H1 (cell line): ENCODE measurements around the gene DCLK1. TPM values are rescaled to one million over a fixed set of nuclear protein-coding genes. Genes with fewer than 3 reads are reported as not detected.

Experiments used
- CTCF ChIA-PET: fragments of 300-600 bp; sonication (Branson Sonifier 250); formaldehyde crosslinking; loops from one replicate; lab custom pipeline; 2021; ENCODE audit not compliant: partially characterized antibody; lab: Charles Lee
- POLR2A ChIA-PET: fragments of 300-600 bp; sonication (Branson Sonifier 250); formaldehyde crosslinking; loops from one replicate; lab custom pipeline; 2021; ENCODE audit warnings: inconsistent platforms; ENCODE audit not compliant: partially characterized antibody; lab: Charles Lee
- DNase-seq, 2 experiments: peaks; one replicate each; pipeline versions ENCODE4 v3.0.0 to v3.0.0-alpha.2; 2010 to 2022; ENCODE audit warnings: low spot score in 2 of 2, low read depth in 1 of 2, mixed read lengths in 1 of 2
- FAIRE-seq: peaks from 2 replicates; lab custom pipeline; 2011; peaks lifted over from hg19 to GRCh38; lab: Jason Lieb, UNC
- H2AFZ ChIP-seq: 2 replicates; pipeline ENCODE4 v1.8.1; 2012; ENCODE audit warnings: low read length, inconsistent platforms
- H2AK5ac ChIP-seq: 2 replicates; pipeline ENCODE4 v1.6.1; 2013; ENCODE audit warnings: low read depth, low read length
- H2BK120ac ChIP-seq: replicated peaks from 2 replicates; pipeline ENCODE3; 2013; ENCODE audit warnings: low read depth, low read length, inconsistent platforms
- H2BK12ac ChIP-seq: 2 replicates; pipeline ENCODE4 v1.6.1; 2013; ENCODE audit warnings: low read depth, low read length
- H2BK15ac ChIP-seq: 2 replicates; pipeline ENCODE4 v1.6.1; 2013; ENCODE audit warnings: low read length
- H2BK20ac ChIP-seq: 2 replicates; pipeline ENCODE4 v1.6.1; 2013; ENCODE audit warnings: low read length
- H2BK5ac ChIP-seq: 2 replicates; pipeline ENCODE4 v1.6.1; 2013; ENCODE audit warnings: low read depth, low read length
- H3K14ac ChIP-seq: 2 replicates; pipeline ENCODE4 v1.6.1; 2013; ENCODE audit warnings: inconsistent platforms; ENCODE audit not compliant: insufficient read length
- H3K18ac ChIP-seq: 2 replicates; pipeline ENCODE4 v1.6.1; 2013; ENCODE audit warnings: low read length; ENCODE audit errors: extremely low read depth
- H3K23ac ChIP-seq: 2 replicates; pipeline ENCODE4 v1.6.1; 2013; ENCODE audit warnings: inconsistent platforms; ENCODE audit not compliant: insufficient read length
- H3K23me2 ChIP-seq: 2 replicates; pipeline ENCODE4 v1.6.1; 2013; ENCODE audit warnings: low read depth, low read length
- H3K27ac ChIP-seq: 2 replicates; pipeline ENCODE4 v1.6.1; 2011; ENCODE audit warnings: low read depth, low read length, inconsistent platforms
- H3K27me3 ChIP-seq, 4 experiments: replicated peaks in 1 of 4; 1 replicate in 1 of 4; 2 replicates in 3 of 4; pipeline versions ENCODE4 v1.6.1 to v1.8.1; 2011 to 2013; ENCODE audit warnings: low read length in 3 of 4, mild to moderate bottlenecking in 3 of 4, inconsistent platforms in 2 of 4, mixed read lengths in 2 of 4, moderate library complexity in 1 of 4; ENCODE audit not compliant: control insufficient read depth in 3 of 4, insufficient read depth in 3 of 4; ENCODE audit errors: extremely low read depth in 1 of 4
- H3K36me3 ChIP-seq, 4 experiments: 2 replicates each; pipeline versions ENCODE4 v1.6.1 to v1.8.1; 2011 to 2013; ENCODE audit warnings: mild to moderate bottlenecking in 4 of 4, low read length in 3 of 4, moderate library complexity in 2 of 4, control low read depth in 1 of 4, inconsistent platforms in 1 of 4; ENCODE audit not compliant: insufficient read depth in 4 of 4, control insufficient read depth in 2 of 4
- H3K4ac ChIP-seq: replicated peaks from 2 replicates; pipeline ENCODE3; 2013; ENCODE audit warnings: low read length, low read depth, mixed read lengths, inconsistent platforms; ENCODE audit not compliant: insufficient read length
- H3K4me1 ChIP-seq, 4 experiments: replicated peaks in 1 of 4; 1 replicate in 1 of 4; 2 replicates in 3 of 4; pipeline versions ENCODE4 v1.6.1 to v1.8.1; 2011 to 2013; ENCODE audit warnings: low read length in 3 of 4, inconsistent platforms in 2 of 4, mixed read lengths in 1 of 4; ENCODE audit not compliant: insufficient read depth in 4 of 4, control insufficient read depth in 3 of 4
- H3K4me2 ChIP-seq, 2 experiments: 2 replicates each; pipeline versions ENCODE4 v1.6.1 to v1.8.1; 2011 to 2013; ENCODE audit warnings: low read depth in 2 of 2, low read length in 2 of 2, control low read depth in 1 of 2, inconsistent platforms in 1 of 2, mild to moderate bottlenecking in 1 of 2; ENCODE audit not compliant: insufficient read depth in 1 of 2
- H3K4me3 ChIP-seq, 4 experiments: fragments of 200-600, 300-600 bp in 1 of 4; sonication (generic), shearing (Covaris generic), sonication (Bioruptor Twin) in 1 of 4; 2 replicates each; pipeline versions ENCODE4 v1.5.1 to v1.8.1; 2011 to 2016; ENCODE audit warnings: low read length in 4 of 4, low read depth in 3 of 4, control low read depth in 2 of 4, inconsistent platforms in 2 of 4, mild to moderate bottlenecking in 2 of 4, mixed read lengths in 1 of 4, moderate library complexity in 1 of 4; ENCODE audit not compliant: insufficient read depth in 2 of 4; ENCODE audit errors: extremely low read depth in 1 of 4
- H3K56ac ChIP-seq: replicated peaks from 2 replicates; pipeline ENCODE3; 2013; ENCODE audit warnings: low read depth, mild to moderate bottlenecking, mixed read lengths, low read length, inconsistent platforms; ENCODE audit not compliant: insufficient read length
- H3K79me1 ChIP-seq: 2 replicates; pipeline ENCODE4 v1.6.1; 2013; ENCODE audit warnings: low read depth, low read length, control low read depth
- H3K79me2 ChIP-seq, 2 experiments: 2 replicates each; pipeline versions ENCODE4 v1.6.1 to v1.8.1; 2012 to 2013; ENCODE audit warnings: low read length in 2 of 2, mild to moderate bottlenecking in 2 of 2, inconsistent platforms in 1 of 2; ENCODE audit not compliant: insufficient read depth in 2 of 2, control insufficient read depth in 1 of 2
- H3K9ac ChIP-seq, 4 experiments: replicated peaks in 1 of 4; 1 replicate in 1 of 4; 2 replicates in 3 of 4; pipeline versions ENCODE4 v1.6.1 to v1.8.1; 2011 to 2013; ENCODE audit warnings: low read depth in 3 of 4, low read length in 3 of 4, control low read depth in 2 of 4, mild to moderate bottlenecking in 2 of 4, moderate library complexity in 2 of 4, inconsistent platforms in 1 of 4; ENCODE audit errors: extremely low read depth in 1 of 4
- H3K9me3 ChIP-seq, 2 experiments: 2 replicates each; pipeline versions ENCODE4 v1.6.1 to v1.8.1; 2012 to 2013; ENCODE audit warnings: mild to moderate bottlenecking in 2 of 2, moderate library complexity in 2 of 2, control low read depth in 1 of 2, inconsistent platforms in 1 of 2, low read depth in 1 of 2, low read length in 1 of 2, mixed read lengths in 1 of 2; ENCODE audit not compliant: insufficient read depth in 2 of 2
- H4K20me1 ChIP-seq, 2 experiments: replicated peaks in 1 of 2; 2 replicates each; pipeline versions ENCODE3 to v1.8.1; 2011 to 2013; ENCODE audit warnings: inconsistent platforms in 2 of 2, low read length in 2 of 2, mild to moderate bottlenecking in 1 of 2; ENCODE audit not compliant: insufficient read depth in 2 of 2, control insufficient read depth in 1 of 2
- H4K5ac ChIP-seq: 2 replicates; pipeline ENCODE4 v1.6.1; 2013; ENCODE audit warnings: low read length, low read depth, mixed read lengths, inconsistent platforms; ENCODE audit not compliant: insufficient read length
- H4K8ac ChIP-seq: 2 replicates; pipeline ENCODE4 v1.8.0; 2013; ENCODE audit warnings: mild to moderate bottlenecking, moderate library complexity, low read length, inconsistent platforms; ENCODE audit not compliant: insufficient read depth; ENCODE audit errors: extremely low read depth
- H4K91ac ChIP-seq: replicated peaks from 2 replicates; pipeline ENCODE3; 2013; ENCODE audit warnings: low read length, mixed read lengths, inconsistent platforms; ENCODE audit not compliant: insufficient read length
- BCL11A ChIP-seq, 2 experiments: IDR thresholded peaks; one replicate each; pipeline ENCODE4 v1.6.1; 2011; ENCODE audit warnings: low read depth in 2 of 2, low read length in 2 of 2, mild to moderate bottlenecking in 2 of 2
- CBX8 ChIP-seq: fragments of 300-800, 300-1000 bp; sonication (generic); IDR thresholded peaks from 2 replicates; pipeline ENCODE4 v1.7.1; 2016; ENCODE audit warnings: low read depth, low read length, borderline replicate concordance
- CREB1 ChIP-seq: IDR thresholded peaks from 2 replicates; pipeline ENCODE4 v1.6.1; 2012; ENCODE audit warnings: inconsistent platforms
- EP300 ChIP-seq, 2 experiments: IDR thresholded peaks; 1 replicate in 1 of 2; 2 replicates in 1 of 2; pipeline ENCODE4 v1.6.1; 2011 to 2012; ENCODE audit warnings: low read depth in 2 of 2, low read length in 2 of 2, mild to moderate bottlenecking in 2 of 2, borderline replicate concordance in 1 of 2, inconsistent platforms in 1 of 2, moderate library complexity in 1 of 2
- FOSL1 ChIP-seq: IDR thresholded peaks from 2 replicates; pipeline ENCODE4 v1.6.1; 2011; ENCODE audit warnings: mild to moderate bottlenecking, low read depth, low read length, moderate library complexity; ENCODE audit not compliant: insufficient read depth
- GTF2F1 ChIP-seq: IDR thresholded peaks from 2 replicates; pipeline ENCODE4 v1.6.1; 2012; ENCODE audit warnings: low read depth, low read length, improper control_type of control experiment, borderline replicate concordance
- HDAC6 ChIP-seq: IDR thresholded peaks from one replicate; pipeline ENCODE4 v1.7.1; 2012; ENCODE audit warnings: low read depth, mild to moderate bottlenecking, inconsistent platforms, low read length, moderate library complexity
- KDM4A ChIP-seq: IDR thresholded peaks from one replicate; pipeline ENCODE4 v1.7.1; 2012; ENCODE audit warnings: low read depth, mild to moderate bottlenecking, moderate library complexity, low read length, inconsistent platforms; ENCODE audit not compliant: severe bottlenecking
- KDM5A ChIP-seq: fragments of 200-600 bp; IDR thresholded peaks from 2 replicates; pipeline ENCODE4 v1.7.1; 2012; ENCODE audit warnings: mild to moderate bottlenecking, low read length, inconsistent platforms, mixed read lengths
- PHF8 ChIP-seq: fragments of 200-600 bp; sonication (generic); conservative IDR thresholded peaks from 2 replicates; pipeline ENCODE4 v1.7.1; 2012; ENCODE audit warnings: low read depth, mild to moderate bottlenecking, inconsistent platforms, low read length, moderate library complexity
- POU5F1 ChIP-seq: IDR thresholded peaks from 2 replicates; pipeline ENCODE4 v1.6.1; 2011; ENCODE audit warnings: low read depth, mild to moderate bottlenecking, low read length, moderate library complexity
- RFX5 ChIP-seq: IDR thresholded peaks from 2 replicates; pipeline ENCODE4 v1.6.1; 2011; ENCODE audit warnings: low read depth, low read length, improper control_type of control experiment, borderline replicate concordance
- TEAD4 ChIP-seq: IDR thresholded peaks from 2 replicates; pipeline ENCODE4 v1.6.1; 2012; ENCODE audit warnings: low read depth, low read length, inconsistent platforms, mixed read lengths
- WGBS, 2 experiments: shearing (Covaris generic) in 1 of 2; methylation state at CpG; one replicate each; pipeline versions ENCODE4 v1.1.6 to v1.1.7; 2013 to 2015; ENCODE audit warnings: low lambda C conversion rate in 2 of 2, mixed read lengths in 2 of 2, inconsistent platforms in 1 of 2, low coverage in 1 of 2, missing lambda C conversion rate in 1 of 2; ENCODE audit not compliant: insufficient replicate concordance in 2 of 2, insufficient coverage in 1 of 2, insufficient read length in 1 of 2; ENCODE audit errors: extremely low coverage in 1 of 2, missing lambda C conversion rate in 1 of 2; 5-methylcytosine and 5-hydroxymethylcytosine counted together
- polyA plus RNA-seq, 7 experiments: library from polyadenylated mRNA; depleted of rRNA in 3 of 7; stranded (reverse) in 5 of 7; unstranded in 2 of 7; fragments of >200 nt in 5 of 7; fragments of 200-250 nt in 2 of 7; gene quantifications; 1 replicate in 5 of 7; 2 replicates in 1 of 7; 4 replicates in 1 of 7; pipeline versions ENCODE4 v1.2.1 to v1.2.3, GENCODE V29; 2011 to 2013; ENCODE audit warnings: missing spikeins in 2 of 7, mixed read lengths in 2 of 7
- total RNA-seq: library from RNA; stranded (reverse); fragmentation: NEBNext Ultra II Directional; extraction: Animal tissue kit (Norgen Biotek cat#: 25700); gene quantifications from 2 replicates; pipeline ENCODE4 v1.2.1, GENCODE V29; 2021

DCLK1 gene
- total and polyA plus RNA-seq, 2 of the 8 experiments (the other 6 are each of a cell fraction or from before 2014, with no cell fraction given), result 22.8 to 41.0 TPM

DNA sequence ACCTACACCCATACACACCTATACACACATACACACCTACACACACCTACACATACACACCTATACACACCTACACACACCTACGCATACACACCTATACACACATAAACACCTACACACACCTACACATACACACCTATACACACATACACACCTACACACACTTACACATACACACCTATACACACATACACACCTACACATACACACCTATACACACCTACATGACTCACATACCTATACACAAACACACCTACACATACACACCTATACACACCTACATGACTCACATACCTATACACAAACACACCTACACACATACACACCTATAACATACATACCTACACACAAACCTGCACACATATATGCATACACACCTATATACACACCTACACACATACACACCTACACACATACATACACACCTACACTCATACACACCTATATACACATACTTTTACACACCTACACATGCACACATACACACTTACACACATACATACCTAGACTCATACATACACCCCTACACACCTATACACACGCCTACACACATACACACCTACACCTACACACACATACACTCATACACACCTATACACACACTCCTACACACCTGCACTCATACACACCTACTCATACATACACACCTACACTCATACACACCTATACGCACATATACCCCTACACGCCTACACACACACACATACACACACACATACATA is 368.0 kb downstream of the DCLK1 start:
- Histone ChIP-seq H3K23ac (no peak overlapping the region), H3K4me2 (no peak overlapping the region), H2AFZ (no peak overlapping the region), H3K56ac (peak overlapping the region; percentile 100), H4K8ac (no peak overlapping the region), H3K27me3 (no peaks in the 10 kb centered on the region), H2BK5ac (no peak overlapping the region), H3K18ac (no peak overlapping the region), H3K4me1 (no peaks in the 10 kb centered on the region), H2AK5ac (peak overlapping the region; percentile 92; the same call in 1 of the 2 replicates), H3K9ac (no peak overlapping the region), H4K5ac (no peak overlapping the region), H4K91ac (no peak overlapping the region), H3K36me3 (no peaks in the 10 kb centered on the region), H3K4ac (peak overlapping the region; percentile 30), H3K79me2 (no peaks in the 10 kb centered on the region), H2BK15ac (no peak overlapping the region), H3K9me3 (peaks cover 3 to 17% of the 10 kb centered on the region in 2 experiments; a peak in 1 of 4 replicates), H3K14ac (no peak overlapping the region), H3K4me3 (no peak overlapping the region; a peak in 1 of 8 replicates), H3K27ac (no peak overlapping the region), H2BK12ac (no peak overlapping the region), H2BK20ac (no peak overlapping the region), H3K79me1 (no peaks in the 10 kb centered on the region), H2BK120ac (no peak overlapping the region), H3K23me2 (peaks cover 25% of the 10 kb centered on the region), H4K20me1 (peaks cover 0 to 16% of the 10 kb centered on the region in 2 experiments)
- DNase-seq (no peak), FAIRE-seq (no peak)
- 66 to 100% methylated on average over 3 to 4 of the region's 4 CpGs for WGBS, 2 experiments
- ChIA-PET CTCF (no interaction called here), POLR2A (no interaction called here)
- TF ChIP-seq BCL11A (IDR thresholded peaks at IDR 0.05; ENCODE audit: low read depth in 2 of 2, low read length in 2 of 2) (no peak), KDM4A (no peak), CBX8 (no peak), POU5F1 (no peak), RFX5 (no peak), CREB1 (no peak), TEAD4 (no peak), GTF2F1 (no peak), EP300 (IDR thresholded peaks at IDR 0.05; ENCODE audit: borderline replicate concordance in 1 of 2, low read depth in 2 of 2, low read length in 2 of 2) (no peak), FOSL1 (no peak), PHF8 (no peak), KDM5A (no peak), HDAC6 (no peak)
